ENCODE data around the gene SCN3A. TPM values are rescaled to one million over a fixed set of nuclear protein-coding genes. Genes with fewer than 3 reads are reported as not detected.

SCN3A gene
- polyA plus RNA-seq, 2 of the 4 experiments (the other 2 are of a cell fraction) = 0.05 to 0.12 TPM

GRCh38 chr2:165205865-165206264 is 2.0 kb upstream of the SCN3A start:
- TF ChIP-seq CBX8 (IDR thresholded peaks at IDR 0.05) (no peak), ZFP36 (IDR thresholded peaks at IDR 0.05; ENCODE audit: borderline replicate concordance, partially characterized antibody) (no peak), NR3C1 (IDR thresholded peaks at IDR 0.05) (no peak), RFX5 (IDR thresholded peaks at IDR 0.05) (no peak), MAZ (IDR thresholded peaks at IDR 0.05; ENCODE audit: borderline replicate concordance, low read depth, low read length) (no peak), PHF8 (IDR thresholded peaks at IDR 0.05; ENCODE audit: borderline replicate concordance, low read depth) (no peak), ELK1 (IDR thresholded peaks at IDR 0.05; ENCODE audit: low read depth, low read length) (no peak), JUN (IDR thresholded peaks at IDR 0.05) (no peak), HDAC2 (IDR thresholded peaks at IDR 0.05) (no peak), RCOR1 (IDR thresholded peaks at IDR 0.05; ENCODE audit: low read depth, low read length) (no peak), POLR2A (IDR thresholded peaks at IDR 0.05; ENCODE audit: low read length) (no peak), RNF2 (IDR thresholded peaks at IDR 0.05; ENCODE audit: borderline replicate concordance, low read depth) (no peak), GATA3 (IDR thresholded peaks at IDR 0.05; ENCODE audit: borderline replicate concordance) (no peak), FOXS1 (CRISPR knock-in tag; IDR thresholded peaks at IDR 0.05) (no peak), CTCF (IDR thresholded peaks at IDR 0.05) (no peak), RARB (CRISPR knock-in tag; IDR thresholded peaks at IDR 0.05) (no peak), SMC3 (IDR thresholded peaks at IDR 0.05) (no peak), BHLHE40 (IDR thresholded peaks at IDR 0.05; ENCODE audit: low read depth, low read length) (no peak), E2F6 (IDR thresholded peaks at IDR 0.05; ENCODE audit: borderline replicate concordance, low read depth) (no peak), FOSB (CRISPR knock-in tag; IDR thresholded peaks at IDR 0.05) (no peak)
- Histone ChIP-seq H3K4me2 (no peak overlapping the region), H3K27ac (no peak overlapping the region), H3K4me1 (no peaks in the 10 kb centered on the region), H3K9me3 (no peaks in the 10 kb centered on the region), H3K4me3 (no peak overlapping the region)
- ATAC-seq (no peak), DNase-seq (ENCODE audit: low read depth in 1 of 2, low spot score in 1 of 2) (no peak), FAIRE-seq (no peak)
- WGBS (ENCODE audit: missing lambda C conversion rate) = 26% methylated on average over 2 of the region's 2 CpGs
- ChIA-PET POLR2A (no interaction called here), CTCF (interaction anchor here (0.7 to 4.3 kb wide), 5 partner anchors 11 to 215 kb away, joined by 3 to 47 read pairs (median 3); no protein-coding TSS in a partner anchor)

- WGBS (ENCODE audit: missing lambda C conversion rate) = 55% methylated on average over 1 of the region's 1 CpG
- H3K4me1 ChIP-seq = no peaks in the 10 kb centered on the region
- ChIA-PET CTCF (interaction anchor here (0.9 to 2.6 kb wide), 4 partner anchors 17 to 209 kb away, joined by 3 to 12 read pairs (median 3); no protein-coding TSS in a partner anchor), POLR2A (no interaction called here)
- DNase-seq (ENCODE audit: low read depth in 1 of 2, low spot score in 1 of 2) (no peak), FAIRE-seq (no peak), ATAC-seq (no peak)
- H3K27ac ChIP-seq = no peak overlapping the region
- no peak overlapping the region for H3K4me2 ChIP-seq
- H3K4me3 ChIP-seq = no peak overlapping the region
- no peaks in the 10 kb centered on the region for H3K9me3 ChIP-seq
- TF ChIP-seq POLR2A (IDR thresholded peaks at IDR 0.05; ENCODE audit: low read length) = no peak
- TF ChIP-seq EHMT2 (IDR thresholded peaks at IDR 0.05; ENCODE audit: low read depth) = no peak
These were observed 1.6 kb downstream of the SCN3A start for GRCh38 chr2:165202239-165202638.

GRCh38 chr2:165198181-165198580 is 5.7 kb downstream of the SCN3A start:
- Histone ChIP-seq H3K4me1 (peaks cover 4% of the 10 kb centered on the region; the same call in 1 of the 3 replicates), H3K4me3 (no peak overlapping the region), H3K9me3 (no peaks in the 10 kb centered on the region), H3K4me2 (no peak overlapping the region), H3K27ac (no peak overlapping the region)
- DNase-seq (ENCODE audit: low read depth in 1 of 2, low spot score in 1 of 2) = no peak
- FAIRE-seq = no peak
- 84% methylated on average over 2 of the region's 2 CpGs for WGBS (ENCODE audit: missing lambda C conversion rate)
- ChIA-PET POLR2A (no interaction called here), CTCF (interaction anchor here (0.6 to 2.0 kb wide), 2 partner anchors 181 to 205 kb away, joined by 3 to 5 read pairs; no protein-coding TSS in a partner anchor)
- no peak for ATAC-seq
- TF ChIP-seq ATOH8 (CRISPR knock-in tag; IDR thresholded peaks at IDR 0.05; ENCODE audit: low read depth) (no peak), CBX2 (IDR thresholded peaks at IDR 0.05; ENCODE audit: borderline replicate concordance, low read depth) (no peak), FOSB (CRISPR knock-in tag; IDR thresholded peaks at IDR 0.05) (no peak), ELK1 (IDR thresholded peaks at IDR 0.05; ENCODE audit: low read depth, low read length) (no peak), CHD2 (IDR thresholded peaks at IDR 0.05; ENCODE audit: low read length, partially characterized antibody) (no peak), EHMT2 (IDR thresholded peaks at IDR 0.05; ENCODE audit: low read depth) (no peak), CHD4 (IDR thresholded peaks at IDR 0.05; ENCODE audit: borderline replicate concordance) (no peak), TP53 (CRISPR knock-in tag; IDR thresholded peaks at IDR 0.05) (no peak), NFE2L2 (conservative IDR thresholded peaks at IDR 0.05; ENCODE audit: low read length) (no peak), SMC3 (IDR thresholded peaks at IDR 0.05) (no peak), E2F6 (IDR thresholded peaks at IDR 0.05; ENCODE audit: borderline replicate concordance, low read depth) (no peak)

Measured in A549 (cell line).